Measurements from ENCODE around the gene ST6GALNAC2.
"Not testable (repeated sequence)": the region's sequence is repeated elsewhere in the genome, so short reads cannot be mapped to it uniquely, and the experiment has no call there.

Gene ST6GALNAC2

DNA sequence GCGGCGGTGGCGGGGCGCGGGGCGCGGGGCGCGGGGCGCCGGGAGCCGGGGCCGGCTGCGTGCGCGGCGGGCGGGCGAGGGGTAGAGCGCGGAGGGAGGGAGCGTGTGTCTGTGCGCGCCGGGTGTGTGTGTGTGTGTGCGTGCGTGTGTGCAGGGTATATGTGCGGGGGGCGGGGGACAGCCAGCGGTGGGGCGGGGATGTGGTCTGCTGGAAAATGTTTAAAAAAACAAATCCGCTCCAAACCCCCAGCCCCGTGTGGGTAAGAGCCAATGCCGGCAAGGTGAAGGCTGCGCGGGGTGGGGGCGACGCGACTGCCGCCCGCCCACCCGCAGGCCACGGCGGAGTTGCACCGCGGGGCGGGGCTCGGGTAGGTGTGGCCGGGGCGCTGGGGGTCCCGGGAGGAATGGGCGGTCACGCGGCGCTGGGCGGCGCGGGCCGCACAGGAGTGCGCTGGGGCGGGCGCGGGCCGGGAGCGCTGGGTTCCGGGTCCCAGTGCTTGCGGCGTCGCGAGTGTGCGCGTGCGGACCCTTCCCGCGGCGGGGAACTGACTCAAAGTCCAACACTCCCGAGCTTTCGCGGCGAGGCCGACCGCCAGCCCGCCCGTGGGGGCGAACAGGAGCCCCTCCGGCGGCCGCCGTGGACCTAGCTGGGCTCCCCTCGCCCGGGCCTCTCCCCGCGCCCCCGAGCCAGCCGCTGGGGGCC is 47.9 kb downstream of the ST6GALNAC2 start, which contains the start of gene CYGB:
Gene CYGB, minus strand, starts transcription at position 132 of the 703 bp plus-strand sequence. CDS start 167 bp downstream, outside the sequence.
- no peak for DNase-seq

DNA sequence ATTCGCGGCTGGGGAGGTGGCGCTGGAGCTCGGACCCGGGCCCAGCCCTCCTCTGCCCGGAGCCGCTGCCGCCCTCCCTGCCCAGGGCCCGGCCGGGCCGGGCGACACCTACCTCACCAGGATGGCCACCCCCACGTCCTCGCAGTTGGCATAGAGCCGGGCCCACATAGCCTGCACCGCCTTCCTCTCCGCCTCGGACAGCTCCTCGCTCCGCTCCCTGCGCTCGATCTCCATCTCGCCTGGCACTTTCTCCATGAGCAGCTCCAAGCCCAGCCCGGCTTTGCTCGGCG is 48.4 kb downstream of the ST6GALNAC2 start:
- no peak for DNase-seq

GRCh38 chr17:76536511-76537287 is 49.0 kb downstream of the ST6GALNAC2 start:
- DNase-seq = no peak

DNA sequence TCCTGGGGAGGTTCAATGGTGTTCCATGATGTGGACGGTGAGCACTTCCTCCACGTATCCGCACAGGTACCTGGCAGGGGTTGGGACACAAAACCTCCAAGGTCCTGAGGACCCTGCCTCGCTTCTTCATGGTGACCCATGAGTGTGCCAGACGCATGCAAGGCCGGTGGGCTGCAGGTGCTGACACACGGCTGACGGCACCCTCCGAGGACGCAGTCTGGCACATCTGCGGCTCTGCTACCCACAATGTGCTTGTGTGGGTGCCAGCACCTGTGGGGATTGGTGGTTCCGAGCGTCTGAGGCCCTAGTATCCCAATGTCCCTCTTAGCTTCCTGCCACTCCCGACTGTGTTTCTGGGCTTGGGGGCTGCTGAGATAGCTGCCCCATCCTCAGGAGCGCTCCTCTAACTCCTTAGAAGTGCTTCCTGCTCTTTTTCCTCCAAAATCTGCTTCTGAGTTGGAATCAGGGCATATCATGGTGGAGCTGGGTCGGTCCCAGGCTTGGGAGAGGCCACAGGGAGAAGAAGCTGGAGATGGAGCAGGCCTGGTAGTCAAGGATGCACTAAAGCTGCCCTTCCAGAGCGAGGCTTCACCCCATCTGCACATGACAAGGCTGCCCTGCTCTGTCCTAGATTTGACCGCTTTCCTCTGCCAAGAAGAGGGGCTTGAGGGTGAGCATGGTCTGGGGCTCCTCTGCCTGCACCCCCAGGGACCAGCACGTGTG is 49.7 kb downstream of the ST6GALNAC2 start:
- no peak for DNase-seq

GRCh38 chr17:76534831-76535732 is 50.6 kb downstream of the ST6GALNAC2 start:
- DNase-seq = no peak

- not testable (repeated sequence) for DNase-seq
These were observed 51.9 kb downstream of the ST6GALNAC2 start for GRCh38 chr17:76533640-76534359.

DNA sequence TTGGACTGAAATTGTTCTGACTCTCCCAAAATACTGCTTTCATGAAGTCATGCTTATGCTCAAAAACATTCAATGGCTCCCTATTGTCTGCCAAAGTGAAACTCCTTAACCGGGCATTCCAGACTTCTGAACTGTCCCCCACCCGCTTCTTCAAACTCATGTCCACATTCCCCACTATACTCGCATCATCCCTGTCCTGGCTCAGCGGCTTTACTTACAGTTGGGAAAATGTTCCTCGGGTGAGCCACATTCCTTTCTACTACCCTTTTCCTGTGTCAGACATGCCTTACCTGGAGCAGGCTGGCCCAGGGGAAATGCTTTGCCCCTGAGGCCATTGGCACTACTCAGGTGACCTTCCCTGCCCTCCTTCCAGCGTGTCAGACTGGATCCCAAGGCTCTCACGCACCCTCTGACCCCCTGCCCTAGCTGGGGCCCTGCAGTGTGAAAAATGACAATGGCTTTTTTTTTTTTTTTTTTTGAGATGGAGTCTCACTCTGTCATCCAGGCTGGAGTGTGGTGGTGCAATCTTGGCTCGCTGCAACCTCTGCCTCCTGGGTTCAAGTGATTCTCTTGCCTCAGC is 53.5 kb downstream of the ST6GALNAC2 start:
- no peak for DNase-seq

- no peak for DNase-seq
These were observed 54.1 kb downstream of the ST6GALNAC2 start for GRCh38 chr17:76531486-76532038.

DNA sequence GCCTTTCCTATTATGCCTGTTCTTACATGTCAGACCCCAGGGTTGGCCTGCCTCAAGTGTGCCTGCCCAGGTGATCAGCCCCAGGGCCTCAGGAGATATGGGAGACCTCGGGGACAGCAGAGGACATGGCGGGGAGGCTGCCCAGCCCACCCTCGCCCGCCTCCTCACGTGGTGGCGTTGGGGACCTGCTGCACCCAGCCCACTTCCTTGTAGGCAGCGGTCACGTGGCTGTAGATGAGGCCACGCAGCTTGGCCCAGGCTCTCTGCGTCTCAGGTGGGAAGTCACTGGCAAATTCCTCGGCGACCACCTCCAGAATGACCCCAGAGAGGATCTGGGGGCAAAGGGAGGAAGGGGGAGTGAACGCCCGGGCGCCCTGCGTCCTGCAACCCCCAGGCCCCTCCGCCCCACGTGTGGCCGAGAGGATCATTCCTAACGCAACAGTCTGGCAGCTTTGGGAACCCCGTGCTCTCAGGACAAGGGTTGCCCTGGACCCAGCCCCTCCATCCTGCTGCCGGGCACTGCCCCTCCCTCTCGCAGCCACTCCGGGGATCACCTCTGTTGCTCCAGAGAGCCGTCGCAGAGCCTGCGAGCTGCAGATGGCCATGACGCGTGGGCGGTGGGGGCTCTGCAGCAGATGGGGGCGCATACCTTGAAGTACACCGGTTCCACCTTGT is 54.7 kb downstream of the ST6GALNAC2 start:
- DNase-seq = no peak

DNA sequence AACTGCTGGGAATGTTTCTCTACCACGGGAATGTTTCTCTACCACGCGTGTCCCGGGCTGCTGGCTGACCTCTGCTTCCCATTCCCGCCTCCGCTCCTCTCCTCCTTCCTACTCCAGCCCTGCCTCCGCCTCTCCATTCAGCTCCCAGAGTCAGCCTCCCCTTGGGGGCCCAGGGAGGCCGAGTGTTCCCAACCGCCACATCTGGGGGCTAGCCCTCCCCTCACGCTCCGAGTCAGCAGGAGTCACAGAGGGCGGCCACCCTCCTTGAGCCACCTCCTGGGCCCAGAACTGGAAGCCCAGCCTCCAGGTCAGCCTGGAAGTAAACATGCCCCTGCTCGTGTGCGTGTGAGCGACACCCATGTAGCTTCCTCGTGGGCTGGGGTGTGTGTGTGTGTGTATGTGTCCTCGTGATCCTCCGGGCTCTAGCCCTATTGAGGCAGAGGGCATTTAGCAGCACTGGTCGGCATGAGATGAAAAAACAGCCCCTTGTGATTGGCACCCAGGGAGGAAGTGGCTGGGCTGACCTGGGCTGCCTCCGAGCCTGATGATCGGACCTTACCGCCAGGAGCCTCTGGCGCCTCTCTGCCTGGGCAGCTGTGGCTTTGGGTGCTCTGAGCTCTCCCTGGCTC is 55.5 kb downstream of the ST6GALNAC2 start:
- DNase-seq = no peak

DNA sequence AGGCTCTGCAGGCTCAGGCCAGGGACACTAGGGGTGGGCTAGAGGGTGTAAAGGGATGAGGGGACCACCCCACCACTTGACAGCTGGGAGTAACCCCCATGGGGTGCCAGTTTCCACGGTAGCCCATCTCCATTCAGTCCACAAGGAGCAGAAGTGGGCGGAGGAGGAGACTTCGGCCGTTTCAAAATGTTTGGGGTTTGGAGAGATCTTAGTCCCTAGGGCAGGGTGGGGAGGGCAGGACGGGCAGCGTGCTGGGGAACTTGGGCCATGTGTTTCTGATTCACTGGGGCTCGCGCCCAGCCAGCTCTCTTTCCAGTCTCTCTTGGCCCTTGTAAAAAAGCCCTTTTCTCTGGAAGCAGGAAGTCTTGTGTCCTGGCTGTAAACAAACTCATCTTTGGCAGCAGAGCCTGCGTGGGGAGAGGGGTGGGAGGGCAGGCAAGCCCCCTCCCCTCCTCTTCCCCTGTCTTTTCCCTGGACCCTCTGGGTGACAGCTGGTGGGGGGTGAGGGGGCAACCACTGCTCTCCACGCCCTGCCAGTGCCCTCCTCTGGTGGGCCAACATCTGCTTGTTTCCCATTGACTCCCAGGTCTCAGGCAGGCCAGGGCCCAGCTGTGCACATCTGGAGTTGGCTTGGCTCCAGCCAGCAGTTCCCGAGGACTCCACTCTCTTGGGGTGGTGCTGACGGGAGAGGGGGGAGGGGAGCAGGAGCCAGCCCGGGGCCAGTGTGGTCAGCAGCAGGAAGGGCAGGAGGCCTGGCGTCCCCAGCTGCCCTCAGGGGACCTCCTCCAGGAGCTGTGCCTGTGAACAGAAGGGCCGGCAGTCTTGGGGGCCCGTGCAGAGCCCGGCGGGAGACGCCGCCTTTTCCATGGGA is 56.2 kb downstream of the ST6GALNAC2 start:
- DNase-seq = no peak

DNA sequence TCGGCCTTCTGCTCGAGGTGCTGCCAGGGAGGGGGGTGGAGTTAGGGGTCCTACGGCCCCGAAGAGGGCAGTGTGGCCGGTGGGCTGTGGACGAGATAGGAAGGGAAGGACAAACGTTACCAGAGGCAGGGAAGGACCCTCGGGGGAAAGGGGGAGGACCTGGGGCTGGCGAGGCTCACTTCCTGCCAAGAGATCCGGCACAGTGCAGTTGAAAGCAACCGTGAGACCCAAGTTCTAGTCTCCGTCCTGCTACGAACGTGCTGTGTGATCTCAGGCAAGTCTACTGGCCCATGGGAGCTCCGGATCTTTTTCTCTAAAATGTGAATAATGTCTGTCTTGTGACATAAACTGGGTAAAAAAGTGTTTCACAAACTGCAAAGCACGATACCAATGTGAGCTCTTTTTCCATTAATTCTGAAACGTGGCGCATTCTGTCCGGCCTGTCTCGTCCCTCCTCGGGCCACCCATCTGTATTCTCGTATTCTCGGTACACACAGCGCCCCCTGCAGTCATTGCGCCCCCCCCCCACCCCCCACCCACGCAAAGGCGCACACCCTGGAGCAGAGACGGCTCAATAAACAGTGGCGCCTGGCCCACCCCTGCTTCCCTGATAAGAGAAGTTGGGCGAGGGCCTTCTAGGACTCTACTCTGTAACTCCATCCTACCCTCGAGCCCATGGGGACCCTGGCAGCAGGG is 57.0 kb downstream of the ST6GALNAC2 start:
- no peak for DNase-seq

- DNase-seq = no peak
These were observed 57.5 kb downstream of the ST6GALNAC2 start for GRCh38 chr17:76528156-76528527.

GRCh38 chr17:76527430-76528111 is 58.1 kb downstream of the ST6GALNAC2 start:
- peak; percentile 65 for DNase-seq

DNA sequence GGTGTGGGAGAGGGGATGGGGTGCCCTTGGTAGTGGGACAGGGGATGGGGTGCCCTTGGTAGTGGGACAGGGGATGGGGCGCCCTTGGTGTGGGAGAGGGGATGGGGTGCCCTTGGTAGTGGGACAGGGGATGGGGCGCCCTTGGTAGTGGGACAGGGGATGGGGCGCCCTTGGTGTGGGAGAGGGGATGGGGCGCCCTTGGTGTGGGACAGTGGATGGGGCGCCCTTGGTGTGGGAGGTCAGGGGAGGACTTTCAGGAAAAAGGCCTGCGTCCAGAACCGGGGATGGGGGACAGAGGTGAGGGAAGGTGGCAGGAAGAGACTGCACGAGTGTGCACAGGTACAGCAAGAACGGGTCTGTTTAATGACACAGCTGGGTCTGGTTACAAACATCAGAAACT is 58.6 kb downstream of the ST6GALNAC2 start:
- DNase-seq = not testable (repeated sequence)

GRCh38 chr17:76525513-76525833 is 60.2 kb downstream of the ST6GALNAC2 start:
- not testable (repeated sequence) for DNase-seq

GRCh38 chr17:76524598-76525512 is 60.8 kb downstream of the ST6GALNAC2 start:
- no peak for DNase-seq
